Measurements from ENCODE around the gene CARD18. TPM values are rescaled to one million over a fixed set of nuclear protein-coding genes. Genes with fewer than 3 reads are reported as not detected.

CARD18 gene
- total and polyA plus RNA-seq, 2 donors from 2014 or later, result not detected

GRCh38 chr11:105130189-105130813, 9.3 kb downstream of the CARD18 start:
- Histone ChIP-seq H3K4me3 (ENCODE audit: low read length in 3 of 3) (no peak overlapping the region), H3K27ac (ENCODE audit: low read depth in 2 of 2, low read length in 2 of 2) (no peak overlapping the region), H3K9ac (ENCODE audit: low read length in 3 of 3) (no peak overlapping the region), H3K36me3 (ENCODE audit: control insufficient read depth in 2 of 3, insufficient read depth in 3 of 3, low read length in 3 of 3) (no peaks in the 10 kb centered on the region), H3K9me3 (ENCODE audit: control insufficient read depth in 2 of 3, insufficient read depth in 1 of 3, low read length in 3 of 3) (no peaks in the 10 kb centered on the region), H3K27me3 (ENCODE audit: control insufficient read depth, insufficient read depth, low read length) (no peaks in the 10 kb centered on the region), H3K4me1 (ENCODE audit: control insufficient read depth in 2 of 3, insufficient read depth in 2 of 3, low read depth in 1 of 3, low read length in 3 of 3) (no peaks in the 10 kb centered on the region)
- DNase-seq, result no peak
- FAIRE-seq, result no peak
- intact Hi-C loops (cut with DNase I), result no loop called here
- TF ChIP-seq, protein P1, sequence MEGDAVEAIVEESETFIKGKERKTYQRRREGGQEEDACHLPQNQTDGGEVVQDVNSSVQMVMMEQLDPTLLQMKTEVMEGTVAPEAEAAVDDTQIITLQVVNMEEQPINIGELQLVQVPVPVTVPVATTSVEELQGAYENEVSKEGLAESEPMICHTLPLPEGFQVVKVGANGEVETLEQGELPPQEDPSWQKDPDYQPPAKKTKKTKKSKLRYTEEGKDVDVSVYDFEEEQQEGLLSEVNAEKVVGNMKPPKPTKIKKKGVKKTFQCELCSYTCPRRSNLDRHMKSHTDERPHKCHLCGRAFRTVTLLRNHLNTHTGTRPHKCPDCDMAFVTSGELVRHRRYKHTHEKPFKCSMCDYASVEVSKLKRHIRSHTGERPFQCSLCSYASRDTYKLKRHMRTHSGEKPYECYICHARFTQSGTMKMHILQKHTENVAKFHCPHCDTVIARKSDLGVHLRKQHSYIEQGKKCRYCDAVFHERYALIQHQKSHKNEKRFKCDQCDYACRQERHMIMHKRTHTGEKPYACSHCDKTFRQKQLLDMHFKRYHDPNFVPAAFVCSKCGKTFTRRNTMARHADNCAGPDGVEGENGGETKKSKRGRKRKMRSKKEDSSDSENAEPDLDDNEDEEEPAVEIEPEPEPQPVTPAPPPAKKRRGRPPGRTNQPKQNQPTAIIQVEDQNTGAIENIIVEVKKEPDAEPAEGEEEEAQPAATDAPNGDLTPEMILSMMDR (IDR thresholded peaks at IDR 0.05; ENCODE audit: borderline replicate concordance, extremely low read depth, insufficient read depth), result no peak

- no peak for DNase-seq
- TF ChIP-seq, protein P1 (IDR thresholded peaks at IDR 0.05; ENCODE audit: borderline replicate concordance, extremely low read depth, insufficient read depth), result no peak
- intact Hi-C loops (cut with DNase I), result no loop called here
- FAIRE-seq, result no peak
- no peaks in the 10 kb centered on the region for H3K27me3 ChIP-seq (ENCODE audit: control insufficient read depth, insufficient read depth, low read length)
- no peaks in the 10 kb centered on the region for H3K9me3 ChIP-seq (ENCODE audit: control insufficient read depth in 2 of 3, insufficient read depth in 1 of 3, low read length in 3 of 3)
- H3K27ac ChIP-seq (ENCODE audit: low read depth in 2 of 2, low read length in 2 of 2), result no peak overlapping the region
- no peak overlapping the region for H3K4me3 ChIP-seq (ENCODE audit: low read length in 3 of 3)
- H3K36me3 ChIP-seq (ENCODE audit: control insufficient read depth in 2 of 3, insufficient read depth in 3 of 3, low read length in 3 of 3), result no peaks in the 10 kb centered on the region
- no peaks in the 10 kb centered on the region for H3K4me1 ChIP-seq (ENCODE audit: control insufficient read depth in 2 of 3, insufficient read depth in 2 of 3, low read depth in 1 of 3, low read length in 3 of 3)
- H3K9ac ChIP-seq (ENCODE audit: low read length in 3 of 3), result no peak overlapping the region
Measured at GRCh38 chr11:105124756-105125155, 14.8 kb downstream of the CARD18 start.

DNA sequence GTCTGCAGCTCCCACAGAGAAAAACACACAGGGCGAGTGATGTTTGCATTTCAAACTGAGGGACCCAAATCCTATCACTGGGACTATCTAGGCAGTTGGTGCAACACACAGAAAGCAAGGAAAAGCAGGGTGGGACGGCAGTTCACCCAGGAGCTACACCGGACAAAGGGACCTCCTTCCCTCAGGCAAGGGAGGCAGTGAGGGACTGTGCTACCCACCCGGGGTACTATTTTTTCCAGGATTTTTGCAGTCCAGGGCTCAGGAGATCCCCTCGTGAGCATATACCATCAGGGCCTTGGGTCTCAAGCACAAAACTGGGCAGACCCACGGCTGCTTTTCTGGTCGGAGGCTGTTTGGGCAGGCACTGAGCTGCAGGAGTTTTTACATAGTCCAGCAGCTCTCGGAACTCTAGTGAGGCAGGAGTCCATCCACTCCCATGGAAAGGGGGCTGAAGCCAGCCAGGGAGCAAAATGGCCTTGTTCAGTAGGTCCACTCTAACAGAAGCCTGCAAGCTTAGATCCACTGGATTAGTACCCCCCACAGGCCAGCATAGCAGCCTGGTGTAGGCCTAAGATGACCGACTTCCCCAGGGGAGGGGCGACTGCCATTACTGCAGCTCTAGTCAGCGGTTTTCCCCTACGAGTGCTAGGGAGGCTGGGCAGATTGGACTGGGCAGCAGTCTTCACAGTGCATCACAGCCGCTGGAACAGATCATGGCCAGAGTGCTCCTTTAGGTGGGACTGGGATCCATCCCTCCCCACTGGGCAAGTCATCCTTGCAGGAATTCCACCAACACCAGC, 28.2 kb downstream of the CARD18 start:
- DNase-seq (peak in 1 of 5 donors; percentile 60), FAIRE-seq (no peak)
- Histone ChIP-seq H3K27ac (ENCODE audit: low read depth in 2 of 2, low read length in 2 of 2) (no peak overlapping the region), H3K9me3 (ENCODE audit: control insufficient read depth in 2 of 3, insufficient read depth in 1 of 3, low read length in 3 of 3) (no peaks in the 10 kb centered on the region), H3K9ac (ENCODE audit: low read length in 3 of 3) (no peak overlapping the region), H3K36me3 (ENCODE audit: control insufficient read depth in 2 of 3, insufficient read depth in 3 of 3, low read length in 3 of 3) (no peaks in the 10 kb centered on the region), H3K4me3 (ENCODE audit: low read length in 3 of 3) (no peak overlapping the region), H3K4me1 (ENCODE audit: control insufficient read depth in 2 of 3, insufficient read depth in 2 of 3, low read depth in 1 of 3, low read length in 3 of 3) (no peaks in the 10 kb centered on the region), H3K27me3 (ENCODE audit: control insufficient read depth, insufficient read depth, low read length) (no peaks in the 10 kb centered on the region)
- TF ChIP-seq, protein P1 (IDR thresholded peaks at IDR 0.05; ENCODE audit: borderline replicate concordance, extremely low read depth, insufficient read depth), result no peak
- intact Hi-C loops (cut with DNase I), result no loop called here

Data from kidney (tissue), 14 donors.